ENCODE measurements around the gene ARSB.

The ARSB gene

GRCh38 chr5:78791501-78792100 lies 193.5 kb downstream of the ARSB start:
- Histone ChIP-seq H3K36me3 (no peaks in the 10 kb centered on the region), H3K9me3 (ENCODE audit: severe bottlenecking) (no peaks in the 10 kb centered on the region), H3K27me3 (ENCODE audit: insufficient read depth, low read depth, severe bottlenecking) (no peaks in the 10 kb centered on the region), H3K4me3 (ENCODE audit: low read depth, low read length) (no peak overlapping the region), H3K27ac (no peak overlapping the region)
- DNase-seq = no peak
- no peak for TF ChIP-seq CTCF (IDR thresholded peaks at IDR 0.05; ENCODE audit: low read depth, low read length)

DNA sequence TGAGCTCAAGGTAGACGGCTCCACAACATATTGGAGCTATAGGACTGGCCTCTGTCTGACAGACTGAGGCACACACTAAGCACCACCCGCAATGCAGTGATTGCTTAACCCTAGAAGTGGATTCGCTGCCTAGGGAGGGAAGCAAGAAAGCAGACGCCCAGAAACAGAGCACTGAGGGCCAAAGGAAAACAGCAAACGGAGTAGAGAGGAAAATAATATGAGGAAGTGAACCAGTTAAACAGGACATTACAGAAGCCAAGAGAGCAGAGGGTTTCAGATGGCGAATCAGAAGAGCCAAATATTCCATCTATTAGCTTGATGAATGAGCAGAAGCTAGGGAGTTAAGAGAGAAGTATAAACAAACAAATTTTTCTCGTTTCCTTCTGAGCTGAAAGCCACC lies 197.3 kb downstream of the ARSB start:
- Histone ChIP-seq H3K4me3 (ENCODE audit: low read depth, low read length) (no peak overlapping the region), H3K36me3 (no peaks in the 10 kb centered on the region), H3K9me3 (ENCODE audit: severe bottlenecking) (no peaks in the 10 kb centered on the region), H3K27me3 (ENCODE audit: insufficient read depth, low read depth, severe bottlenecking) (no peaks in the 10 kb centered on the region), H3K27ac (no peak overlapping the region)
- DNase-seq = no peak
- TF ChIP-seq CTCF (IDR thresholded peaks at IDR 0.05; ENCODE audit: low read depth, low read length) = no peak

- H3K9me3 ChIP-seq (ENCODE audit: severe bottlenecking) = no peaks in the 10 kb centered on the region
- H3K36me3 ChIP-seq = no peaks in the 10 kb centered on the region
- H3K27me3 ChIP-seq (ENCODE audit: insufficient read depth, low read depth, severe bottlenecking) = no peaks in the 10 kb centered on the region
- no peak for DNase-seq
- no peak overlapping the region for H3K4me3 ChIP-seq (ENCODE audit: low read depth, low read length)
- TF ChIP-seq CTCF (IDR thresholded peaks at IDR 0.05; ENCODE audit: low read depth, low read length) = no peak
- no peak overlapping the region for H3K27ac ChIP-seq
Observed at GRCh38 chr5:78785454-78785853, 199.7 kb downstream of the ARSB start.

DNA sequence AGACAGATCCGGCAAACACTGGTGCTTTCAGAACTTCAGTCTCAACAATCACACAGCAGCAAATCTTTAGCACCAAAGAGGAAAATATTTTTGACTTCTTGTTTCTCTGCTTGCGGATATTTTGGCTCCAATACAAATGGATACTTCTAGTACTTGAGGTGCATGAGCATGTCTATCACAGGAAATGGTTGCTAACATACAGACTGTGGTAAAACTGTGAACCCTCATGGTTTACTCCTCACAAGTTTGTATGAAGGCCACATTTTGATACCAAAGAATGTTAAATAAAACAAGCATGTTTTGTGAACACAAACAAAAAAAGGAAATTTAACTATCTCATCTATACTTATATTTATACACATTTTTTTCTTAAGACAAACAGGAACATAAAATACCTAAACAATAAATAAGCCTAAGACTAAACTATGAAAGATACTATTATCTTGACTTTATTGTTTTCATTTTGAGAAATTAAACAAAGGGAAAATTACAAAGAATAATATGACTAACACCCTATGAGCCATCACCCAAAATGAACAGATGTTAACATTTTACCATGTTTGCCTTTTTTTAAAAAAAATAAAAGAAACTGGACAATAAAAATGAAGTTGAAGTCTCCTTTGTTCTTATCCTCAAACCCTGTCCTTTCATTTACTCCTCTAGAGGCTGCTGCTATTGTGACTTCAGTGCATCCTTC lies 201.5 kb downstream of the ARSB start:
- Histone ChIP-seq H3K9me3 (ENCODE audit: severe bottlenecking) (no peaks in the 10 kb centered on the region), H3K27me3 (ENCODE audit: insufficient read depth, low read depth, severe bottlenecking) (no peaks in the 10 kb centered on the region), H3K27ac (no peak overlapping the region), H3K36me3 (no peaks in the 10 kb centered on the region), H3K4me3 (ENCODE audit: low read depth, low read length) (no peak overlapping the region)
- TF ChIP-seq CTCF (IDR thresholded peaks at IDR 0.05; ENCODE audit: low read depth, low read length) = no peak
- DNase-seq = no peak

DNA sequence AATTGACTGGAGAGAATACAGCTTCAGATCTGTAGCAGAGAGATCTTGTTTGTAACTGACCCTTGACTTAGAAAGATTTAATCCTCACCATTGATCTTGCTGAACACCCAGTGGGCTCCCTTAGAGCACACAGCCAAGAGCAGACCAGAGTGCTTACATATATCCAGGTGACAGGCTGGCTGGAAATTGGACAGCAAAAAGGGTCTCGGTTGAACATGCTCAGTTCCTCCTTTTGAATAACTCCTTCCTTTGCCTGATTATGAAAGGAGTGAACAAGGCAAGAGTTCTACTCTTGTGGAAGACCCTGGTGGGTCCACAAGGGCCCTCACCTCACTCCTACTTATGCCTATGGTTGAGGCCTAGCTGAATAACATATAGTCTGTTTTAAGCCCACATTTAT lies 202.4 kb downstream of the ARSB start:
- Histone ChIP-seq H3K4me3 (ENCODE audit: low read depth, low read length) (no peak overlapping the region), H3K9me3 (ENCODE audit: severe bottlenecking) (no peaks in the 10 kb centered on the region), H3K27ac (no peak overlapping the region), H3K27me3 (ENCODE audit: insufficient read depth, low read depth, severe bottlenecking) (no peaks in the 10 kb centered on the region), H3K36me3 (no peaks in the 10 kb centered on the region)
- no peak for DNase-seq
- TF ChIP-seq CTCF (IDR thresholded peaks at IDR 0.05; ENCODE audit: low read depth, low read length) = no peak

All from WERI-Rb-1 (cell line).